HEK293T (cell line): ENCODE results near the gene ATP11A.

Source experiments
- ARNT ChIP-seq: fragments of 450-650 bp; IDR thresholded peaks from 2 replicates; pipeline ENCODE4 v1.6.1; 2017; ENCODE audit warnings: mild to moderate bottlenecking
- BHLHE40 ChIP-seq: fragments of 450-650 bp; IDR thresholded peaks from 2 replicates; pipeline ENCODE4 v1.6.1; 2016; ENCODE audit warnings: mild to moderate bottlenecking, moderate library complexity, borderline replicate concordance
- FOXK2 ChIP-seq: fragments of 450-650 bp; IDR thresholded peaks from 2 replicates; pipeline ENCODE4 v1.6.1; 2016; ENCODE audit warnings: mild to moderate bottlenecking
- L3MBTL2 ChIP-seq: fragments of 450-650 bp; conservative IDR thresholded peaks from 2 replicates; pipeline ENCODE4 v1.6.1; 2016; ENCODE audit warnings: mild to moderate bottlenecking
- PKNOX1 ChIP-seq: fragments of 450-650 bp; IDR thresholded peaks from 2 replicates; pipeline ENCODE4 v1.6.1; 2016
- SP1 ChIP-seq: fragments of 450-650 bp; IDR thresholded peaks from 2 replicates; pipeline ENCODE4 v1.6.1; 2017
- SUZ12 ChIP-seq: fragments of 450-650 bp; IDR thresholded peaks from 2 replicates; pipeline ENCODE4 v1.6.1; 2016; ENCODE audit warnings: mild to moderate bottlenecking
- ZNF384 ChIP-seq: fragments of 450-650 bp; IDR thresholded peaks from 2 replicates; pipeline ENCODE4 v1.6.1; 2016

- no peak for TF ChIP-seq ARNT
- no peak for TF ChIP-seq SP1
- TF ChIP-seq SUZ12, result no peak
- TF ChIP-seq PKNOX1, result no peak
- no peak for TF ChIP-seq L3MBTL2
- no peak for TF ChIP-seq FOXK2
- no peak for TF ChIP-seq BHLHE40
- TF ChIP-seq ZNF384, result no peak
Measured at GRCh38 chr13:112810608-112811007, 120.8 kb downstream of the ATP11A start.
